ENCODE results near the gene LUC7L3.

LUC7L3 gene

DNA sequence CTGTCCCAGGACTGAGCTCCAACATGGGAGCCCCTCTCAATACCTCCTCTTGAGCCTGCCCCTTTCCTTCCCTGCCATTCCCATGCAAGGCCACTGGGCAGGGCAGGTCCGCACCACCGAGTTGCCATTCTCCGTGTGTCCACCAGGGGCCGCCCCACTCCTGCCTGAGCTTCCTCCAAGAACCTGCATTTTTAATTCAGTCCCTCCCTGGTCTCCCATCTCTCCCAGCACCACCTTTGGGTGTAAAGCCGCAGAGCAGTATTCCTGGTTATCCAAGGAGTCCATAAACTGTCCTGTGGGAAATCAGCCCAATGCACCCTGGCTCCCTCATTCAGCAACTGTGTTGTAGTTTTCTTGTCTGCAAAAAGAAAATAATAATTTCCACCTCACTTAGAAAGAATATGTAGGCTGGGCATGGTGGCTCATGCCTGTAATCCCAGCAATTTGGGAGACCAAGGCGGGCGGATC is 63.8 kb downstream of the LUC7L3 start:
- no peak overlapping the region for H3K27ac ChIP-seq (ENCODE audit: low read length, poor library complexity, severe bottlenecking)
- peaks cover 5% of the 10 kb centered on the region for H3K4me1 ChIP-seq (ENCODE audit: control insufficient read depth, insufficient read depth, low read depth, low read length)
- no peaks in the 10 kb centered on the region for H3K9me3 ChIP-seq (ENCODE audit: control insufficient read depth, low read length)
- no peaks in the 10 kb centered on the region for H3K36me3 ChIP-seq (ENCODE audit: control insufficient read depth in 1 of 2, insufficient read depth in 2 of 2, low read depth in 1 of 2, low read length in 2 of 2)
- no peak overlapping the region for H4K91ac ChIP-seq (ENCODE audit: low read length)
- no peak overlapping the region for H2AK5ac ChIP-seq (ENCODE audit: low read length, severe bottlenecking)
- H4K8ac ChIP-seq (ENCODE audit: low read length): no peak overlapping the region
- no peak overlapping the region for H3K18ac ChIP-seq (ENCODE audit: low read depth in 1 of 2, low read length in 2 of 2)
- no peak overlapping the region for H2AFZ ChIP-seq (ENCODE audit: low read depth, low read length)
- H3K4me3 ChIP-seq (ENCODE audit: insufficient read depth in 1 of 2, low read depth in 1 of 2, low read length in 2 of 2): no peak overlapping the region
- H2BK5ac ChIP-seq (ENCODE audit: low read depth, low read length, poor library complexity, severe bottlenecking): no peak overlapping the region
- no peak overlapping the region for H3K4me2 ChIP-seq (ENCODE audit: low read length, poor library complexity, severe bottlenecking)
- no peak overlapping the region for H3K4ac ChIP-seq (ENCODE audit: low read depth in 1 of 2, low read length in 2 of 2)
- H3K79me1 ChIP-seq (replicated peaks; ENCODE audit: low read length, poor library complexity, severe bottlenecking): no peaks in the 10 kb centered on the region
- no peak overlapping the region for H2BK15ac ChIP-seq (ENCODE audit: low read depth, poor library complexity, severe bottlenecking)
- no peak overlapping the region for H3K9ac ChIP-seq (ENCODE audit: low read length)
- peak; percentile 85 for DNase-seq
- H2BK120ac ChIP-seq (ENCODE audit: low read depth, low read length): no peak overlapping the region
- 29% methylated on average over 7 of the region's 7 CpGs for WGBS
- H3K23ac ChIP-seq (ENCODE audit: low read length in 2 of 2): no peak overlapping the region
- no peak overlapping the region for H3K14ac ChIP-seq (ENCODE audit: low read length in 2 of 2)
- no peak overlapping the region for H2BK12ac ChIP-seq (ENCODE audit: low read length in 2 of 2)
- H3K27me3 ChIP-seq (ENCODE audit: control insufficient read depth in 1 of 2, insufficient read depth in 1 of 2, low read length in 2 of 2): no peaks in the 10 kb centered on the region

- Histone ChIP-seq H3K9ac (ENCODE audit: low read length) (no peak overlapping the region), H3K4me1 (ENCODE audit: control insufficient read depth, insufficient read depth, low read depth, low read length) (peaks cover 5% of the 10 kb centered on the region), H3K79me1 (replicated peaks; ENCODE audit: low read length, poor library complexity, severe bottlenecking) (no peaks in the 10 kb centered on the region), H3K4me2 (ENCODE audit: low read length, poor library complexity, severe bottlenecking) (no peak overlapping the region), H2BK5ac (ENCODE audit: low read depth, low read length, poor library complexity, severe bottlenecking) (no peak overlapping the region), H3K9me3 (ENCODE audit: control insufficient read depth, low read length) (no peaks in the 10 kb centered on the region), H3K27ac (ENCODE audit: low read length, poor library complexity, severe bottlenecking) (no peak overlapping the region), H2AFZ (ENCODE audit: low read depth, low read length) (no peak overlapping the region), H3K36me3 (ENCODE audit: control insufficient read depth in 1 of 2, insufficient read depth in 2 of 2, low read depth in 1 of 2, low read length in 2 of 2) (no peaks in the 10 kb centered on the region), H2AK5ac (ENCODE audit: low read length, severe bottlenecking) (no peak overlapping the region), H3K27me3 (ENCODE audit: control insufficient read depth in 1 of 2, insufficient read depth in 1 of 2, low read length in 2 of 2) (no peaks in the 10 kb centered on the region), H2BK12ac (ENCODE audit: low read length in 2 of 2) (no peak overlapping the region), H2BK120ac (ENCODE audit: low read depth, low read length) (no peak overlapping the region), H3K4me3 (ENCODE audit: insufficient read depth in 1 of 2, low read depth in 1 of 2, low read length in 2 of 2) (no peak overlapping the region), H3K23ac (ENCODE audit: low read length in 2 of 2) (no peak overlapping the region), H3K18ac (ENCODE audit: low read depth in 1 of 2, low read length in 2 of 2) (no peak overlapping the region), H3K14ac (ENCODE audit: low read length in 2 of 2) (no peak overlapping the region), H4K91ac (ENCODE audit: low read length) (no peak overlapping the region), H2BK15ac (ENCODE audit: low read depth, poor library complexity, severe bottlenecking) (no peak overlapping the region), H4K8ac (ENCODE audit: low read length) (no peak overlapping the region), H3K4ac (ENCODE audit: low read depth in 1 of 2, low read length in 2 of 2) (no peak overlapping the region)
- WGBS: 82% methylated on average over 1 of the region's 2 CpGs
- no peak for DNase-seq
Measured at GRCh38 chr17:50783905-50784304, 64.5 kb downstream of the LUC7L3 start.

GRCh38 chr17:50785126-50785525 is 65.7 kb downstream of the LUC7L3 start:
- Histone ChIP-seq H3K36me3 (ENCODE audit: control insufficient read depth in 1 of 2, insufficient read depth in 2 of 2, low read depth in 1 of 2, low read length in 2 of 2) (no peaks in the 10 kb centered on the region), H3K18ac (ENCODE audit: low read depth in 1 of 2, low read length in 2 of 2) (no peak overlapping the region), H2AFZ (ENCODE audit: low read depth, low read length) (no peak overlapping the region), H3K9me3 (ENCODE audit: control insufficient read depth, low read length) (no peaks in the 10 kb centered on the region), H2BK12ac (ENCODE audit: low read length in 2 of 2) (no peak overlapping the region), H2AK5ac (ENCODE audit: low read length, severe bottlenecking) (no peak overlapping the region), H3K14ac (ENCODE audit: low read length in 2 of 2) (no peak overlapping the region), H3K4me1 (ENCODE audit: control insufficient read depth, insufficient read depth, low read depth, low read length) (peaks cover 5% of the 10 kb centered on the region), H3K27ac (ENCODE audit: low read length, poor library complexity, severe bottlenecking) (no peak overlapping the region), H3K23ac (ENCODE audit: low read length in 2 of 2) (no peak overlapping the region), H4K91ac (ENCODE audit: low read length) (no peak overlapping the region), H2BK120ac (ENCODE audit: low read depth, low read length) (no peak overlapping the region), H2BK15ac (ENCODE audit: low read depth, poor library complexity, severe bottlenecking) (no peak overlapping the region), H3K4me3 (ENCODE audit: insufficient read depth in 1 of 2, low read depth in 1 of 2, low read length in 2 of 2) (no peak overlapping the region), H3K9ac (ENCODE audit: low read length) (no peak overlapping the region), H3K79me1 (replicated peaks; ENCODE audit: low read length, poor library complexity, severe bottlenecking) (no peaks in the 10 kb centered on the region), H3K27me3 (ENCODE audit: control insufficient read depth in 1 of 2, insufficient read depth in 1 of 2, low read length in 2 of 2) (no peaks in the 10 kb centered on the region), H3K4ac (ENCODE audit: low read depth in 1 of 2, low read length in 2 of 2) (no peak overlapping the region), H3K4me2 (ENCODE audit: low read length, poor library complexity, severe bottlenecking) (no peak overlapping the region), H2BK5ac (ENCODE audit: low read depth, low read length, poor library complexity, severe bottlenecking) (no peak overlapping the region), H4K8ac (ENCODE audit: low read length) (no peak overlapping the region)
- DNase-seq: no peak
- WGBS: 88% methylated on average over 3 of the region's 4 CpGs

DNA sequence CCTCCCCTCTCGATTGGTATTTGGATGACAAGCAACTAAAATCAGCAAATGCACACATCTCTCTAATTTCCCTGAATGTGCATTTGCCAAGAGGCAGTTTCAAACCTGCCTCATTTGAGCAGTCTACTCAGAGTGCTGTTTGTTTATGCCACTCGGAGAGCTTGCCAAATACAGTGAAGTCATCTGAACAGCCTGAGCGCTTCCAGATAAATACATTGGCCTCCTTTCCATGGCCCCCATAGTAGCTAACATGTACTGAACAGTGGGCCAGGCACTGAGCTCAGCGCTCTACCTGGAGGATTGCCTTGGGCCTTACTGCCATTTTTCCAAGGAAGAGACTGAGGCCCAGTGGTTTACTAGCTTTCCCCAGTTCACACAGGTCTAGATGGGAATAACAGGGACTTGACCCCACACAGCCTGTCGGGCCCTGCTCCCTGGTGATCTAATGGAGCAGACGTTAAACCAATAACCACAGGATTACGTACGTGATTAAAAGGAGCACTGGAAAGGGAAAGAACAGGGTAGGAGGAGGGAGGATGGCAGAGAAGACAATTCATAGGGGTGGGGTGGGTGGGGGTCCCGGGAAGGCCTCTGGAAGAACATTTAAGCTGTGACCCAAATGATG is 66.7 kb downstream of the LUC7L3 start:
- peaks cover 5% of the 10 kb centered on the region for H3K4me1 ChIP-seq (ENCODE audit: control insufficient read depth, insufficient read depth, low read depth, low read length)
- H3K18ac ChIP-seq (ENCODE audit: low read depth in 1 of 2, low read length in 2 of 2): peak overlapping the region in 1 of 2 experiments; percentile 31
- no peak overlapping the region for H3K4me2 ChIP-seq (ENCODE audit: low read length, poor library complexity, severe bottlenecking)
- H3K4me3 ChIP-seq (ENCODE audit: insufficient read depth in 1 of 2, low read depth in 1 of 2, low read length in 2 of 2): no peak overlapping the region
- H3K14ac ChIP-seq (ENCODE audit: low read length in 2 of 2): no peak overlapping the region
- peak overlapping the region; percentile 60 for H4K8ac ChIP-seq (ENCODE audit: low read length)
- H4K91ac ChIP-seq (ENCODE audit: low read length): no peak overlapping the region
- no peaks in the 10 kb centered on the region for H3K27me3 ChIP-seq (ENCODE audit: control insufficient read depth in 1 of 2, insufficient read depth in 1 of 2, low read length in 2 of 2)
- no peak overlapping the region for H2BK12ac ChIP-seq (ENCODE audit: low read length in 2 of 2)
- no peak overlapping the region for H2BK5ac ChIP-seq (ENCODE audit: low read depth, low read length, poor library complexity, severe bottlenecking)
- WGBS: 81% methylated on average over 9 of the region's 9 CpGs
- no peak overlapping the region for H2BK120ac ChIP-seq (ENCODE audit: low read depth, low read length)
- no peak overlapping the region for H2AFZ ChIP-seq (ENCODE audit: low read depth, low read length)
- peak; percentile 70 for DNase-seq
- H2BK15ac ChIP-seq (ENCODE audit: low read depth, poor library complexity, severe bottlenecking): no peak overlapping the region
- no peaks in the 10 kb centered on the region for H3K79me1 ChIP-seq (replicated peaks; ENCODE audit: low read length, poor library complexity, severe bottlenecking)
- H3K9ac ChIP-seq (ENCODE audit: low read length): no peak overlapping the region
- no peak overlapping the region for H2AK5ac ChIP-seq (ENCODE audit: low read length, severe bottlenecking)
- no peaks in the 10 kb centered on the region for H3K36me3 ChIP-seq (ENCODE audit: control insufficient read depth in 1 of 2, insufficient read depth in 2 of 2, low read depth in 1 of 2, low read length in 2 of 2)
- H3K4ac ChIP-seq (ENCODE audit: low read depth in 1 of 2, low read length in 2 of 2): no peak overlapping the region
- H3K23ac ChIP-seq (ENCODE audit: low read length in 2 of 2): no peak overlapping the region
- H3K27ac ChIP-seq (ENCODE audit: low read length, poor library complexity, severe bottlenecking): no peak overlapping the region
- no peaks in the 10 kb centered on the region for H3K9me3 ChIP-seq (ENCODE audit: control insufficient read depth, low read length)
